Neural progenitor cell (in vitro differentiated cells): ENCODE results near the gene NBAS. TPM values are rescaled to one million over a fixed set of nuclear protein-coding genes. Genes with fewer than 3 reads are reported as not detected.

ENCODE experiments used
- DNase-seq: peaks from one replicate; pipeline ENCODE4 v3.0.0-alpha.2; 2016; ENCODE audit warnings: low spot score
- H2AFZ ChIP-seq: fragments of 200-600 bp; sonication (generic); replicated peaks from 2 replicates; pipeline ENCODE4 v1.6.1; 2016; ENCODE audit warnings: antibody characterized with exemption
- H3F3A ChIP-seq: fragments of 200-600 bp; sonication (generic); 2 replicates; pipeline ENCODE4 v1.6.1; 2016; ENCODE audit warnings: antibody characterized with exemption, low read depth
- H3K27ac ChIP-seq: fragments of 200-600 bp; sonication (generic); 2 replicates; pipeline ENCODE4 v1.5.1; 2016; ENCODE audit warnings: mild to moderate bottlenecking
- H3K27me3 ChIP-seq: fragments of 200-600 bp; sonication (generic); 2 replicates; pipeline ENCODE4 v1.6.1; 2016; ENCODE audit warnings: mild to moderate bottlenecking, moderate library complexity
- H3K36me3 ChIP-seq: fragments of 200-600 bp; sonication (generic); 2 replicates; pipeline ENCODE4 v1.5.1; 2016
- H3K4me1 ChIP-seq: fragments of 200-600 bp; sonication (generic); 2 replicates; pipeline ENCODE4 v1.6.1; 2016; ENCODE audit warnings: mixed run types
- H3K4me2 ChIP-seq: fragments of 200-600 bp; sonication (generic); 2 replicates; pipeline ENCODE4 v1.6.1; 2016
- H3K4me3 ChIP-seq: fragments of 200-600 bp; sonication (generic); 2 replicates; pipeline ENCODE4 v1.5.1; 2016
- H3K79me2 ChIP-seq: fragments of 200-600 bp; sonication (generic); 2 replicates; pipeline ENCODE4 v1.6.1; 2016; ENCODE audit warnings: low read depth
- H3K9ac ChIP-seq: fragments of 200-600 bp; sonication (generic); 2 replicates; pipeline ENCODE4 v1.6.1; 2016
- H3K9me3 ChIP-seq: fragments of 200-600 bp; sonication (generic); 2 replicates; pipeline ENCODE4 v1.5.1; 2016; ENCODE audit warnings: low read depth
- H4K20me1 ChIP-seq: fragments of 200-600 bp; sonication (generic); 2 replicates; pipeline ENCODE4 v1.6.1; 2016; ENCODE audit warnings: low read depth
- H3K27ac Mint-ChIP-seq: 3 replicates; pipeline ENCODE4 v1.8.0; 2021; ENCODE audit warnings: mixed read lengths
- H3K27me3 Mint-ChIP-seq: 2 replicates; pipeline ENCODE4 v1.8.0; 2022; ENCODE audit warnings: low read depth, mild to moderate bottlenecking, inconsistent platforms, moderate library complexity, mixed read lengths; ENCODE audit not compliant: insufficient read depth
- H3K36me3 Mint-ChIP-seq: 3 replicates; pipeline ENCODE4 v1.8.0; 2021; ENCODE audit warnings: mixed read lengths
- H3K4me1 Mint-ChIP-seq: 3 replicates; pipeline ENCODE4 v1.8.0; 2021; ENCODE audit warnings: mixed read lengths
- H3K4me3 Mint-ChIP-seq: 3 replicates; pipeline ENCODE4 v1.8.0; 2021; ENCODE audit warnings: mild to moderate bottlenecking, moderate library complexity, mixed read lengths
- H3K9me3 Mint-ChIP-seq: 3 replicates; pipeline ENCODE4 v1.8.0; 2020; ENCODE audit warnings: mixed read lengths
- EZH2 ChIP-seq: fragments of 200-600 bp; sonication (generic); IDR thresholded peaks from 2 replicates; pipeline ENCODE4 v1.6.1; 2017; ENCODE audit warnings: antibody characterized with exemption, mild to moderate bottlenecking, moderate library complexity
- EZH2phosphoT487 ChIP-seq: fragments of 200-600 bp; sonication (generic); IDR thresholded peaks from 2 replicates; pipeline ENCODE4 v1.6.1; 2017; ENCODE audit warnings: antibody characterized with exemption
- total RNA-seq: library from RNA; depleted of rRNA; stranded (reverse); fragments of >200 nt; gene quantifications from 2 replicates; pipeline ENCODE4 v1.2.3, GENCODE V29; 2015; ENCODE audit warnings: low replicate concordance
- TF ChIP-seq, protein P1 (sequence below): fragments of 200-600 bp; sonication (generic); IDR thresholded peaks from 2 replicates; pipeline ENCODE4 v1.5.1; 2017; ENCODE audit warnings: antibody characterized with exemption, mild to moderate bottlenecking

Gene NBAS
- total RNA-seq, 1 donor from 2014 or later, result 58.0 TPM

DNA sequence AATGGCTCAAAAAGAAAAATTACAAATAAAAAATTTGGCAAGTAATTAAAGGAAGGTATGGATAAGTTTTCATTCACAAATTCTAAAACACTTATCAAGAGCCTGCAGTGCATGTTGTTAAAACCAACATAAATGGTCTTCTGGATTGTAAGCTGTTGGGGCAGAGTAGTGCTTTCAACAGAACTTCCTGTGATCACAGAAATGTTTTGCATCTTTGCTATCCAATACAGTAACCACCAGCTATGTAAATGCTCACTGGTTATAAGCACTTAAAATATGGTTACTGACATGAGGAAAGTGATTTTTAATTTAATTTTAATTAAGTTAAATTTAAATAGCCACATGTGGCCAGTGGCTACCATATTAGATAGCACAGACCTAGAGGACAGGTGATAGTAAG is 133.1 kb downstream of the NBAS start:
- no peak for DNase-seq
- Histone ChIP-seq H2AFZ (no peak overlapping the region), H3K4me1 (peaks cover 16% of the 10 kb centered on the region), H3K9ac (no peak overlapping the region), H3K36me3 (no peaks in the 10 kb centered on the region), H3K4me2 (no peak overlapping the region), H3K27ac (no peak overlapping the region), H3K4me3 (no peak overlapping the region), H3K79me2 (no peaks in the 10 kb centered on the region), H3K27me3 (no peaks in the 10 kb centered on the region), H3K9me3 (no peaks in the 10 kb centered on the region), H3F3A (no peaks in the 10 kb centered on the region), H4K20me1 (peaks cover 5% of the 10 kb centered on the region)
- Mint-ChIP-seq H3K4me3 (no peak overlapping the region), H3K4me1 (peaks cover 16% of the 10 kb centered on the region), H3K27me3 (peaks cover 2% of the 10 kb centered on the region), H3K27ac (no peak overlapping the region), H3K9me3 (no peaks in the 10 kb centered on the region), H3K36me3 (peaks cover 5% of the 10 kb centered on the region)
- TF ChIP-seq EZH2 (no peak), EZH2phosphoT487 (no peak)
- TF ChIP-seq, protein P1, sequence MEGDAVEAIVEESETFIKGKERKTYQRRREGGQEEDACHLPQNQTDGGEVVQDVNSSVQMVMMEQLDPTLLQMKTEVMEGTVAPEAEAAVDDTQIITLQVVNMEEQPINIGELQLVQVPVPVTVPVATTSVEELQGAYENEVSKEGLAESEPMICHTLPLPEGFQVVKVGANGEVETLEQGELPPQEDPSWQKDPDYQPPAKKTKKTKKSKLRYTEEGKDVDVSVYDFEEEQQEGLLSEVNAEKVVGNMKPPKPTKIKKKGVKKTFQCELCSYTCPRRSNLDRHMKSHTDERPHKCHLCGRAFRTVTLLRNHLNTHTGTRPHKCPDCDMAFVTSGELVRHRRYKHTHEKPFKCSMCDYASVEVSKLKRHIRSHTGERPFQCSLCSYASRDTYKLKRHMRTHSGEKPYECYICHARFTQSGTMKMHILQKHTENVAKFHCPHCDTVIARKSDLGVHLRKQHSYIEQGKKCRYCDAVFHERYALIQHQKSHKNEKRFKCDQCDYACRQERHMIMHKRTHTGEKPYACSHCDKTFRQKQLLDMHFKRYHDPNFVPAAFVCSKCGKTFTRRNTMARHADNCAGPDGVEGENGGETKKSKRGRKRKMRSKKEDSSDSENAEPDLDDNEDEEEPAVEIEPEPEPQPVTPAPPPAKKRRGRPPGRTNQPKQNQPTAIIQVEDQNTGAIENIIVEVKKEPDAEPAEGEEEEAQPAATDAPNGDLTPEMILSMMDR, result no peak

DNA sequence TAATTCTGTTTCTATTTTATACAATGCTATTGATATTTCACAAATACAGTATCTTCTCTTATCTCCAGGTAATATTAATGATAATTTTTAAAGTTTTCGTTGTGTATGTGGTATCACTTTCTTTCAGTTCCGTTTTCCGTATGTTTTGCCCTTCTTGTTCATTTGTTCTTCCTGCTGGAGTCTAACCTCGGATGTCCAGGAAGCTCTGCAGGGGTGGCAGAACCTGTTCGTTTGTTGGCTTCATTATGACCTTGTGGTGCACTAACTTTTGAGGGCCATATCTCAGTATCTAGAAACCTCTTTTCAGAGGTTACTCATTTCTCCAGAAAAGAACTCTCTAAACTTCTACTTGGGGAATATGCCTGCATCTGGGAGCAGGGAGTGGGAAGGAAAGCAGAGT is 134.5 kb downstream of the NBAS start:
- peaks cover 5% of the 10 kb centered on the region for H3K36me3 Mint-ChIP-seq
- no peaks in the 10 kb centered on the region for H3K27me3 ChIP-seq
- no peaks in the 10 kb centered on the region for H3K79me2 ChIP-seq
- no peak overlapping the region for H3K4me2 ChIP-seq
- H3K36me3 ChIP-seq, result no peaks in the 10 kb centered on the region
- no peak for TF ChIP-seq EZH2
- TF ChIP-seq, protein P1, result no peak
- TF ChIP-seq EZH2phosphoT487, result no peak
- no peaks in the 10 kb centered on the region for H3F3A ChIP-seq
- no peak overlapping the region for H3K9ac ChIP-seq
- H3K4me3 Mint-ChIP-seq, result no peak overlapping the region
- DNase-seq, result no peak
- no peaks in the 10 kb centered on the region for H3K9me3 ChIP-seq
- H3K4me3 ChIP-seq, result no peak overlapping the region
- H4K20me1 ChIP-seq, result peaks cover 5% of the 10 kb centered on the region
- H3K4me1 Mint-ChIP-seq, result peaks cover 16% of the 10 kb centered on the region
- no peak overlapping the region for H2AFZ ChIP-seq
- H3K27ac Mint-ChIP-seq, result no peak overlapping the region
- H3K9me3 Mint-ChIP-seq, result no peaks in the 10 kb centered on the region
- no peak overlapping the region for H3K27ac ChIP-seq
- peaks cover 9% of the 10 kb centered on the region for H3K4me1 ChIP-seq
- H3K27me3 Mint-ChIP-seq, result peaks cover 2% of the 10 kb centered on the region

DNA sequence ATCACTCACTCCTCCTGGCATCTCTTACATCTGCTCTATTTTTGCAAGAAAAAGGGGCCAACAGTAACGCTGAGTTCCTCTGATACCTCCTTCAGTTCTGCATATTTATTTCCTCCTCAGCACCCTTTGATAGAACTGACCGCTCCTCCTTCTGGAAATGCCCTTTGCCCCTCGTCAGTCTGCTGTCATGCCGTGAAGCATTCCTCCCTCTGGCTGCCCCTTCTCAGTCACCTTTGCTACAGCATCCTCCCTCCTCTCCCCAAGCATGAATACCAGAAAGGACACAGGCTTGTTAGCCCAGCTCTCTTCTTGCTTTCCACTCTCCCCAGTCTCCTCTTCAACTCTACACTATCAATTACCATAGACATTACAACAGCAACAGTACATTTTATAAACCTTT is 135.4 kb downstream of the NBAS start:
- H3K36me3 Mint-ChIP-seq, result peaks cover 5% of the 10 kb centered on the region
- no peak overlapping the region for H3K4me3 ChIP-seq
- H3K27me3 ChIP-seq, result no peaks in the 10 kb centered on the region
- H3K4me1 Mint-ChIP-seq, result peaks cover 16% of the 10 kb centered on the region
- no peak overlapping the region for H3K9ac ChIP-seq
- no peaks in the 10 kb centered on the region for H3K79me2 ChIP-seq
- H3K27ac Mint-ChIP-seq, result peak overlapping the region; percentile 7
- no peaks in the 10 kb centered on the region for H3K36me3 ChIP-seq
- H3K9me3 ChIP-seq, result no peaks in the 10 kb centered on the region
- peaks cover 9% of the 10 kb centered on the region for H3K4me1 ChIP-seq
- TF ChIP-seq EZH2phosphoT487, result no peak
- TF ChIP-seq, protein P1, result no peak
- TF ChIP-seq EZH2, result no peak
- no peaks in the 10 kb centered on the region for H3F3A ChIP-seq
- no peaks in the 10 kb centered on the region for H3K9me3 Mint-ChIP-seq
- no peak overlapping the region for H3K4me2 ChIP-seq
- H3K27me3 Mint-ChIP-seq, result peaks cover 2% of the 10 kb centered on the region
- H2AFZ ChIP-seq, result no peak overlapping the region
- DNase-seq, result peak; percentile 39
- H3K27ac ChIP-seq, result no peak overlapping the region
- H3K4me3 Mint-ChIP-seq, result no peak overlapping the region
- H4K20me1 ChIP-seq, result peaks cover 5% of the 10 kb centered on the region
